Mesendoderm (in vitro differentiated cells): ENCODE data around the gene USP7.

Experiments used
- DNase-seq: peaks from one replicate; pipeline ENCODE4 v3.0.0; 2013
- H2AK5ac ChIP-seq: 2 replicates; pipeline ENCODE4 v1.6.1; 2013; ENCODE audit warnings: low read length, inconsistent platforms
- H2BK120ac ChIP-seq: 2 replicates; pipeline ENCODE4 v1.6.1; 2013; ENCODE audit warnings: low read depth, mild to moderate bottlenecking, low read length, moderate library complexity, mixed read lengths
- H2BK15ac ChIP-seq: replicated peaks from 2 replicates; pipeline ENCODE4 v1.6.1; 2013; ENCODE audit warnings: low read depth, mild to moderate bottlenecking, moderate library complexity
- H2BK5ac ChIP-seq: 2 replicates; pipeline ENCODE4 v1.6.1; 2013; ENCODE audit warnings: low read length, inconsistent platforms
- H3K18ac ChIP-seq: 2 replicates; pipeline ENCODE4 v1.6.1; 2013; ENCODE audit warnings: mild to moderate bottlenecking, low read length, mixed read lengths
- H3K23ac ChIP-seq: one replicate; pipeline ENCODE4 v1.6.1; 2013; ENCODE audit warnings: low read length
- H3K27ac ChIP-seq: 2 replicates; pipeline ENCODE4 v1.5.1; 2013; ENCODE audit warnings: low read depth, mild to moderate bottlenecking, inconsistent platforms, low read length, moderate library complexity
- H3K27me3 ChIP-seq: 2 replicates; pipeline ENCODE4 v1.6.1; 2013; ENCODE audit warnings: low read length, control low read depth, mild to moderate bottlenecking, inconsistent platforms; ENCODE audit not compliant: insufficient read depth, poor library complexity
- H3K36me3 ChIP-seq: 2 replicates; pipeline ENCODE4 v1.6.1; 2013; ENCODE audit warnings: low read length, inconsistent platforms; ENCODE audit not compliant: control insufficient read depth, insufficient read depth
- H3K4ac ChIP-seq: one replicate; pipeline ENCODE4 v1.6.1; 2013; ENCODE audit warnings: low read depth, mild to moderate bottlenecking, low read length, moderate library complexity
- H3K4me1 ChIP-seq: 2 replicates; pipeline ENCODE4 v1.6.1; 2013; ENCODE audit warnings: low read depth, low read length, inconsistent platforms; ENCODE audit not compliant: control insufficient read depth
- H3K4me2 ChIP-seq: 2 replicates; pipeline ENCODE4 v1.6.1; 2013; ENCODE audit warnings: low read length
- H3K4me3 ChIP-seq: 2 replicates; pipeline ENCODE4 v1.5.1; 2013; ENCODE audit warnings: mild to moderate bottlenecking, low read length
- H3K56ac ChIP-seq: one replicate; pipeline ENCODE4 v1.6.1; 2013; ENCODE audit warnings: low read length
- H3K79me1 ChIP-seq: 2 replicates; pipeline ENCODE4 v1.6.1; 2013; ENCODE audit warnings: low read length, inconsistent platforms
- H3K79me2 ChIP-seq: 2 replicates; pipeline ENCODE4 v1.6.1; 2013; ENCODE audit warnings: mild to moderate bottlenecking, low read length; ENCODE audit not compliant: control insufficient read depth, insufficient read depth
- H3K9ac ChIP-seq: 2 replicates; pipeline ENCODE4 v1.6.1; 2013; ENCODE audit warnings: low read length, inconsistent platforms
- H4K5ac ChIP-seq: one replicate; pipeline ENCODE4 v1.6.1; 2013; ENCODE audit warnings: low read length
- H4K8ac ChIP-seq: one replicate; pipeline ENCODE4 v1.6.1; 2013; ENCODE audit warnings: low read depth, mild to moderate bottlenecking, control low read depth, low read length, moderate library complexity
- WGBS: extraction: QIAGEN DNeasy Blood & Tissue Kit; methylation state at CpG from one replicate; pipeline ENCODE4 v1.1.7; 2013; ENCODE audit warnings: low lambda C conversion rate, missing lambda C conversion rate; ENCODE audit not compliant: insufficient coverage; ENCODE audit errors: extremely low coverage; 5-methylcytosine and 5-hydroxymethylcytosine counted together

USP7 gene

GRCh38 chr16:8867932-8868415 lies 95.7 kb downstream of the USP7 start:
- Histone ChIP-seq H2BK15ac (no peak overlapping the region), H3K79me2 (peaks cover 47% of the 10 kb centered on the region), H3K27me3 (no peaks in the 10 kb centered on the region), H2BK5ac (no peak overlapping the region), H3K56ac (peak overlapping the region; percentile 92), H3K4ac (no peak overlapping the region), H3K4me2 (peak overlapping the region; percentile 100), H2AK5ac (no peak overlapping the region), H4K8ac (no peak overlapping the region), H4K5ac (no peak overlapping the region), H3K23ac (no peak overlapping the region), H2BK120ac (no peak overlapping the region), H3K27ac (peak overlapping the region; percentile 96), H3K79me1 (peaks cover 17% of the 10 kb centered on the region), H3K4me1 (peaks cover 20% of the 10 kb centered on the region), H3K36me3 (no peaks in the 10 kb centered on the region), H3K4me3 (peak overlapping the region; percentile 22), H3K9ac (peak overlapping the region; percentile 98), H3K18ac (peak overlapping the region; percentile 89)
- peak; percentile 37 for DNase-seq
- no CpG with 5 or more reads among the region's 16 CpGs for WGBS

GRCh38 chr16:8867216-8867931 lies 96.3 kb downstream of the USP7 start:
- H3K36me3 ChIP-seq: no peaks in the 10 kb centered on the region
- no peak overlapping the region for H2BK15ac ChIP-seq
- H3K23ac ChIP-seq: peak overlapping the region; percentile 83
- peak overlapping the region; percentile 96 for H3K27ac ChIP-seq
- WGBS: no CpG with 5 or more reads among the region's 35 CpGs
- peaks cover 20% of the 10 kb centered on the region for H3K4me1 ChIP-seq
- H3K4me2 ChIP-seq: peak overlapping the region; percentile 100
- H2BK120ac ChIP-seq: no peak overlapping the region
- H2AK5ac ChIP-seq: peak overlapping the region; percentile 8
- no peaks in the 10 kb centered on the region for H3K27me3 ChIP-seq
- no peak overlapping the region for H3K4ac ChIP-seq
- H3K4me3 ChIP-seq: peak overlapping the region; percentile 22
- H4K8ac ChIP-seq: no peak overlapping the region
- peak overlapping the region; percentile 17 for H2BK5ac ChIP-seq
- DNase-seq: peak; percentile 65
- peaks cover 22% of the 10 kb centered on the region for H3K79me1 ChIP-seq
- H3K56ac ChIP-seq: peak overlapping the region; percentile 92
- peak overlapping the region; percentile 89 for H3K18ac ChIP-seq
- peaks cover 53% of the 10 kb centered on the region for H3K79me2 ChIP-seq
- H3K9ac ChIP-seq: peak overlapping the region; percentile 98
- H4K5ac ChIP-seq: no peak overlapping the region

GRCh38 chr16:8866884-8867215 lies 96.9 kb downstream of the USP7 start:
- H3K4me1 ChIP-seq: peaks cover 20% of the 10 kb centered on the region
- peaks cover 24% of the 10 kb centered on the region for H3K79me1 ChIP-seq
- no peak overlapping the region for H3K4ac ChIP-seq
- H3K79me2 ChIP-seq: peaks cover 58% of the 10 kb centered on the region
- H3K56ac ChIP-seq: peak overlapping the region; percentile 92
- H3K27me3 ChIP-seq: no peaks in the 10 kb centered on the region
- no peak overlapping the region for H2BK15ac ChIP-seq
- peak overlapping the region; percentile 96 for H3K27ac ChIP-seq
- peak overlapping the region; percentile 17 for H2BK5ac ChIP-seq
- peak overlapping the region; percentile 98 for H3K9ac ChIP-seq
- H3K36me3 ChIP-seq: no peaks in the 10 kb centered on the region
- no peak overlapping the region for H4K5ac ChIP-seq
- WGBS: no CpG with 5 or more reads among the region's 16 CpGs
- H3K18ac ChIP-seq: peak overlapping the region; percentile 11
- H3K4me2 ChIP-seq: peak overlapping the region; percentile 100
- H3K23ac ChIP-seq: no peak overlapping the region
- peak overlapping the region; percentile 8 for H2AK5ac ChIP-seq
- peak overlapping the region; percentile 22 for H3K4me3 ChIP-seq
- no peak overlapping the region for H2BK120ac ChIP-seq
- no peak overlapping the region for H4K8ac ChIP-seq
- no peak for DNase-seq

- no peaks in the 10 kb centered on the region for H3K27me3 ChIP-seq
- H3K27ac ChIP-seq: peak overlapping the region; percentile 96
- peak overlapping the region; percentile 100 for H3K4me2 ChIP-seq
- no peak overlapping the region for H2BK5ac ChIP-seq
- H2BK15ac ChIP-seq: no peak overlapping the region
- H3K4ac ChIP-seq: no peak overlapping the region
- peaks cover 27% of the 10 kb centered on the region for H3K79me1 ChIP-seq
- no peak overlapping the region for H3K23ac ChIP-seq
- H3K36me3 ChIP-seq: no peaks in the 10 kb centered on the region
- H2BK120ac ChIP-seq: no peak overlapping the region
- H3K4me3 ChIP-seq: peak overlapping the region; percentile 22
- H4K8ac ChIP-seq: no peak overlapping the region
- H3K9ac ChIP-seq: peak overlapping the region; percentile 98
- peak overlapping the region; percentile 31 for H3K18ac ChIP-seq
- no CpG with 5 or more reads among the region's 30 CpGs for WGBS
- peaks cover 20% of the 10 kb centered on the region for H3K4me1 ChIP-seq
- no peak overlapping the region for H2AK5ac ChIP-seq
- DNase-seq: peak; percentile 98
- peak overlapping the region; percentile 92 for H3K56ac ChIP-seq
- peaks cover 62% of the 10 kb centered on the region for H3K79me2 ChIP-seq
- H4K5ac ChIP-seq: no peak overlapping the region
Measured at GRCh38 chr16:8866118-8866883, 97.4 kb downstream of the USP7 start.

- Histone ChIP-seq H3K9ac (peak overlapping the region; percentile 24), H4K5ac (no peak overlapping the region), H3K23ac (peak overlapping the region; percentile 48), H2BK120ac (no peak overlapping the region), H3K27ac (peak overlapping the region; percentile 12), H4K8ac (no peak overlapping the region), H2AK5ac (no peak overlapping the region), H3K18ac (no peak overlapping the region), H3K79me1 (peaks cover 29% of the 10 kb centered on the region), H3K4ac (no peak overlapping the region), H3K79me2 (peaks cover 68% of the 10 kb centered on the region), H3K4me1 (peaks cover 20% of the 10 kb centered on the region), H2BK15ac (no peak overlapping the region), H3K4me3 (no peak overlapping the region), H3K36me3 (no peaks in the 10 kb centered on the region), H3K4me2 (no peak overlapping the region), H2BK5ac (no peak overlapping the region), H3K27me3 (no peaks in the 10 kb centered on the region), H3K56ac (peak overlapping the region; percentile 76)
- no CpG with 5 or more reads among the region's 14 CpGs for WGBS
- DNase-seq: no peak
Measured at GRCh38 chr16:8865145-8865882, 98.4 kb downstream of the USP7 start.
